ENCODE data around the gene NPTX1. TPM values are rescaled to one million over a fixed set of nuclear protein-coding genes. Genes with fewer than 3 reads are reported as not detected.
A peak's percentile ranks its signal among the peaks of the same experiment; 100 is the strongest.

Gene NPTX1
- total RNA-seq, 1 experiment from 2014 or later = 1.4 TPM

DNA sequence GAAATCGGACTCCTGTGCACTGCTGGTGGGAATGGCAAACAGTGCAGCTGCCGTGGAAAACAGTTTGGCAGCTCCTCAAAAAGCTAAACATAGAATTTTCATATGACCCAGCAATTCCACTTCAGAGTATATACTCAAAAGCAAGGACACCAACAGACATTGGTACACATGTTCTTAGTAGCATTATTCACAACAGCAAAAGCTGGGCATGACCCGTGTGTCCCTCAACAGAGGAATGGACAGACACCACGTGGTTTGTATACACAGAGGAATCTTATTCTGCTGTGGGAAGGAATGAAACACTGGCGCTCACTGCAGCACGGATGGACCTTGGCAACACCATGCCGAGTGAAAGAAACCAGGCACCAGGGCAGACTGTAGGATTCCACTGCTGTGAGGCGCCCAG lies 16.0 kb downstream of the NPTX1 start:
- DNase-seq (ENCODE audit: low read depth) = no peak

DNA sequence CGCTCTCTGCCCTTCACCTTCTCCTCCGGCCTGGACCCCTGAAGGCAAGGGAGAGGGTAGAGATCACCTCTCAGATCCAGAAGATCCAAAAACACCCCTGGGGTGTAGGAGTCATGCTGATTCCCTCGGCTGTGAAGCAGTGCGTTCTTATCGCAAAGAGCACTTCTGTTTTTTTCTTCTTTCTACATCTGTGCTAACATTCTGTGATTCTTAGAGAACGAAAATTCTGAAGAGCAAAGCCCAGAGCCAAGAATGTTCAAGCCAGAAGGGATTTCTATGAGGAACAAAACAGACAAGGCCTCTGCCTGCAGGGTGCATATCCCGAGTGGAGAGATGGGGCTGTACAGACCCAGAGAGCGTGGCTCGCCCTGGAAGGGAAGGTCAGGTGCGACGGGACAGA lies 17.2 kb downstream of the NPTX1 start:
- DNase-seq (ENCODE audit: low read depth) = no peak

- DNase-seq (ENCODE audit: low read depth) = no peak
Observed at GRCh38 chr17:80458016-80458415, 18.4 kb downstream of the NPTX1 start.

DNA sequence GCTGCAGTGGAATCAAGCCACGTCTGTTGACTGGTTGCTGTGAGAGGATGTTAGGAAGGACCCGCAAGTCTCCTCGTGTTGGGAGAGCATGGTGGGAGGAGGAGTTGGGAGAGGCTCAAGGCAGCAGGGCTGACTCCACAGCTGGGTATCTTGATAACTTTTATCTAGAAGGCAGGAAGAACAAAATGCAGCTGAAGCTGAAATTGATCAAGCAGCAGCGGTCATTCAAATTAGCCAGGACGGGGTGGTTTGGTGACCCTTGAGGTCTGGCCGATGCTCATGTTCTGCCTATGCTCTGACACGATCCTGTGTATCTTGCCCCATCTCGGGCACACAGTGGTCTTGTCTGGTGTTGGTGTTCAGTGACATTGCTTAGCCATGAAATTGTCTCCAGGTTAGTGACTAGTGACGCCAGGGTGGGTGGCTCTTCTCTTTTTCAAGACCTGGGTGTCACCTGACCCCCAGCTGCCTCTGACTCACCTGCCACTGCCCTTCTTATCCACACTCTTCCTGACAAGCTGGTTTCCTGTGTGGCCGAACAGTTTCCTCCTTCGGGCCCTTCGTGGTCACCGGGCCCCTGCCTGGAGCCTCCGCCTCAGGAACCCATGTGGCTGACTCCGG lies 19.1 kb downstream of the NPTX1 start:
- DNase-seq (ENCODE audit: low read depth) = peak; percentile 70

GRCh38 chr17:80456465-80457235 lies 19.8 kb downstream of the NPTX1 start:
- DNase-seq (ENCODE audit: low read depth) = no peak

- DNase-seq (ENCODE audit: low read depth) = no peak
Observed at GRCh38 chr17:80455784-80456183, 20.6 kb downstream of the NPTX1 start.

- DNase-seq (ENCODE audit: low read depth) = peak; percentile 56
Observed at GRCh38 chr17:80455336-80455710, 21.1 kb downstream of the NPTX1 start.

DNA sequence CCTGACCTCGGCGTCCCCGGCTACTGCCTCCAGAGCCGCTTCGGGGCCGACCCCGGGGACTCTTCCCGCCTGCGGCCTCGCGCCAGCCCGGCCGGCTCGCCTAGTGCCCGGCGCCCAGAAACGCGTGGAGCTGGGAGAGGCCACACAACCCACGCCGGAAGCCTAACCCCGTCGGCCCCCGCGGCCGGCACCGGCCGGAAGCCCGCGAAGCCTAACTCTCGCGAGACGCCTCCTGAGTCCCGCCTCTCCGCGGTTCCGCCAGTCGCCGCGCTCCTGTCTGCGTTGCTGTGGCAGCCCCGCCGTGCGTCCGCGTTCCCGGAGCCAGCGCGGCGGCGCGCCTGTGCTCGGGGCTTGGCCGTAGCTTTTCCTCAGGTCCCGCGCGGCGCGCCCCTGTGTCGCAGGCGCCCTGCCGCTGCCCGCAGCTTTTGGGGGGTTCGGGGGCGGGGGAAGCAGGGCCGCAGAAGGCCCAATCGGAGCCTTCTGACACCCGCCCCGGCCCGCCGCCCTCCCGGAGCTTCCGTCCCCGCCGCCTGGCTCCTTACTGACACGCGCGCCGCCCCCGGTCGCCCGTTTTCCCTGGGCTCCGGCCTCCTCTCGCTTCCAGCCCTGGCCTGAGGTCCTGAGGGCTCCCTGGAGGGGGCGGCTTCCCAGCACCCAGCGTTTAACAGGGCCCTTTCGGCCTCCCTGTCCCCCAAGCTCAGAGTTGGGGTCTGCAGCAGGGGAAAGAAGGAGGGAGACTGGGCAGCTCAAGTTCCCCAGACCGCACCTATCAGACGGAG lies 21.7 kb downstream of the NPTX1 start:
- peak; percentile 96 for DNase-seq (ENCODE audit: low read depth)

- no peak for DNase-seq (ENCODE audit: low read depth)
Observed at GRCh38 chr17:80453998-80454556, 22.3 kb downstream of the NPTX1 start.

- DNase-seq (ENCODE audit: low read depth) = no peak
Observed at GRCh38 chr17:80453126-80453997, 23.0 kb downstream of the NPTX1 start.

DNA sequence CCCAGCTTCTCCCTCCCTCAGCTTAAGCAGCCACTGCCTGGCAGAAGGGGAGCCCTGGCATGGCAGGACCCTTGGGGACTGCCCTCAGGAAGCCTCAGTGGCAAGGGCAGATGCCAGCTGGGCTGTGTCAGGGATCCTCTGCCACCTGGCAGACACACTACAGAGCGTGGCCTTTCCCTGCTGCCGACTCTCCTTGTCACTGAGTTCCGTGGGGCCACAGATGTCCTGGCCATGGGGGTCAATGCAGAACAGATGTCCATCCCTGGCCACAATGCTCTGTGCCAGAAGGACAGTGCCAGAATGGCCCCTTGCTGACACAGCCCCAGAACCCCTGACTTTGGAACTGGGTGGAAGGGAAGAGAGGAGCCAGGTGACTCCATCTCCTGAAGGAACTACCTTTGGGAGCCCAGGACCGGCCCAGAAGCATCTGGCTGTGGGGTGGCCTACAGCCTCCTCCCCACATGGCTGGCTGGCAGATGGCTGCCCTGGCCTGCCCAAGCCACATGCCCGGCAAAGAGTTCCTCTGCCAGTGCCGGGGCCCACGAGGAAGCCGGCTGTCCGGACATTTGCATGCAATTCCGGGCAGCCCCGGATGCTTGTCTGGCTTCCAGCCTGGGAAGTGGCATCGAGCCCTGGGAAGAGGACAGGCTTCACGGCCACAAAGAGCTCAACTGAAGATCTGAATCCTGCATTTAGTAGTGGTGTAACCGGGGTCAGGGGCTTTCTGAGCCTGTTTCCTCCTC lies 24.1 kb downstream of the NPTX1 start:
- DNase-seq (ENCODE audit: low read depth) = no peak

DNA sequence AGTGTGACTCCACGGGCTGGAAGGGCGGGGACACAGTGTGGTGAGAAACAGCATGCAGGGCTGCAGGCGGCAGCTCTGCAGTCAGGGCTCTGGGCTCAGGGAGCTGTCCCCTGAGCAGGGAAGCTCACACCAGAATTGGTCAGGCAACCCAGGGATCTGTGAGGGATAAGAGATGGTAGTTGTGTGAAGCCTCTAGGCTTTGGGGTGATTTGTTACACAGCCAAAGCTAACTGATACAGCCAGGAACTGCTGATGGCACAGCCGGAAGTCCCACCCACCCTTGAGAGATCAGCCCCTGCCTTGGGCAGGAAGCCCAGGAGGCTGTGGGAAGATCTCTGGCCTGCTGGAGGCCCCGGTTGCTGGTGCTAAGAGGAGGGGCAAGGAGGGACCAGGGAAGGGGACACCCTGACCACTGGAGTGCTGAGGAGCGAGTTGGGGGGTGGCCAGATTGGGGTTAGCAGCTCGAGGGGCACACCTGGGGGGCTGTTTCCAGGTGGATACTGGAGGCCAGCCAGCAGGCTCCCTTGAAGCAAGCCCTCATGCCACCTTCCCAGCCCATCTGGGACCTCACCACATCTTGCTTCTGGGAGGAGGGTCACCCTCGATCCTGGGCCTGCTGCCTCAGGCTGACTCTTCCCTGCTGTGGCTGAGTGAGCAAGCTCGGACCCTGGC lies 25.2 kb downstream of the NPTX1 start:
- DNase-seq (ENCODE audit: low read depth) = no peak

- no peak for DNase-seq (ENCODE audit: low read depth)
Observed at GRCh38 chr17:80449930-80450576, 26.4 kb downstream of the NPTX1 start.

DNA sequence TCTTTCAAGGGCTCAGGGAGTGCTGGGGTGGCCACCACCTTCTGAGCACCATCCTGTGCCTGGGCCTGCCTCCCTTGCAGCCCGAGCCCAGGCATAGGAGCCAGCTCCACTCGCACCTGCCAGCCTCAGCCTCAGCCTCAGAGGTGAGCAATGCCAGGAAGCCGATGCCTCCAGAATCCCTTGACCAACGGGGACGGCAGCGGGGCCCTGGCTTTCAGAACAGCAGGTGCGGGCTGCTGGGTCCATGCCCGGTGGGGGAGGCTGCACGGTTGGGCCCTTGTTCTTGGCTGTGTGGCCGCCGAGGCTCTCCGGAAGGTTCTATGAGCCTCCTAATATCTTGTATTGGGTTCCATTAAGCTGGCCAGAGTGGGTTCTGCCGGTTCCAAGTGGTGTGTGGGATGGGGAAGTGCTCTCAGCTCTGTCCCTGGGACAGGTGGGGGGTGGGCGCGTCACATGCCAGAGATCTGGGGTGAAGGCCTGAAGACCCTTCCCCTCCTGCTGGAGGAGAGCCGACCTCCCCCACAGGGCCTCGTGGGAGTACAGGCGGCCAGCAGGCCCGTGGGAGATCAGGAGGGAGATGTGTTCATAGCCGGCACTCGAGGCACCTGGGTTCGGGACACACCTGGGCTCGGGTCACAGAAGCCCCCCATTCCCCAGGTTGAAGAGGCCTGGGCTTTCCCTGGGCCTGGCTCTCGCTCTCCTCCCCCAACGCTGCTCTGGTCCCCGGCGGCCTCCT lies 27.0 kb downstream of the NPTX1 start:
- no peak for DNase-seq (ENCODE audit: low read depth)

GRCh38 chr17:80447790-80448189 lies 28.6 kb downstream of the NPTX1 start:
- no peak for DNase-seq (ENCODE audit: low read depth)

DNA sequence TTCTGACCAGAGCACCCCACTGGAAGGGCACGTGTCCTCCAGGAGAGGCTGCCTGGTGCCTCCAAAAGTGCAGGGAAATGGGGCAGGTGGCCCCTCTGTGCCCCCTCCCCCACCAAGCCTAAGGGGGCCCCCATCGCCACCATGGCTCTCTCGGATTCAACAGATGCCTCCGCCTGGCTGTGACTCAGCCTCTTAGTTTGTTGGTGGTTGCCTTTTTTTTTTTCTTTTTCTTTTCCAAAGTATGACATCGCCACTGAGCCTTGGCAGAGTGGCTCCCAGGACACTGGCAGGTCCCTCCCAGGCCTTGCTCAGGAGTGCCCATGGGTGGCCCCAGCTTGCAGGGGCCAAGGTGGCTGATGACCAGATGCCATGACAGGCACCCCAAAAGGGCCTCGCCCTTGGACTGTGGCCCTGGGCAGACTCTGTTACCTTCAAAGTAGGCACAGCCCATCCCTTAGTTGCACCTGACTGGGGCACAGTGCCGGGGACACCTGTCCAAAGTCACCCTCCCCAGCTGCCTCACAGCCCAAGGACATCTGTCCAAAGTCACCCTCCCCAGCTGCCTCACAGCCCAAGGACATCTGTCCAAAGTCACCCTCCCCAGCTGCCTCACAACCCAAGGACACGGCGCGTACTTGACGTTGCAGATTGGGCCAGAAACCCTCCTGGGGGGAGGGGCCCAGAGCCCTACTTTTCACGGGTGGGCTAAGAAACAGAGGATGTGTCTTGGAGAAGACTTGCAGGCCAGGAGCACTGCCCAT lies 29.6 kb downstream of the NPTX1 start:
- DNase-seq (ENCODE audit: low read depth) = no peak

GRCh38 chr17:80445726-80446110 lies 30.7 kb downstream of the NPTX1 start:
- DNase-seq (ENCODE audit: low read depth) = no peak

All from HT1080 (cell line).